Hepatocyte (in vitro differentiated cells): ENCODE measurements around the gene ANAPC16.

ENCODE experiments used
- EZH2 ChIP-seq: fragments of 200-600 bp; sonication (generic); IDR thresholded peaks from 2 replicates; pipeline ENCODE4 v1.6.1; 2016; ENCODE audit warnings: antibody characterized with exemption, mild to moderate bottlenecking, borderline replicate concordance
- TF ChIP-seq, protein P1 (sequence below): fragments of 200-600 bp; sonication (generic); IDR thresholded peaks from 2 replicates; pipeline ENCODE4 v1.5.1; 2016; ENCODE audit warnings: antibody characterized with exemption, mild to moderate bottlenecking; ENCODE audit not compliant: poor library complexity

DNA sequence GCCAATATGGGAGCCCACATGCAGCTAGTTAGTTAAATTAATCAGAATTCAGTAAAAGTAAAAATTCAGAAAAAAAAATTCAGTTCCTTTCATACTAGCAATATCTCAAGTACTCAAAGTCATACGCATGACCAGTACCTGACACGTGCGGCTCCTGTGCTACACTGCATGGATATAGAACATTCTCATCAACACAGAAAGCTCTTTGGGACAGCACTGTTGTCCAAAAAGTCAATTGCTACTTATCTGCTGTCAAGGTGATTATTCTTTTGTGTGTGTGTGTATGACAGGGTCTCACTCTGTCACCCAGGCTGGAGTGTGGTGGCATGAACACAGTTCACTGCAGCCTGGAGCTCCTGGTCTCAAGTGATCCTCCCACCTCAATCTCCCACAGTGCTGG, 14.9 kb upstream of the ANAPC16 start:
- TF ChIP-seq EZH2 = no peak
- TF ChIP-seq, protein P1, sequence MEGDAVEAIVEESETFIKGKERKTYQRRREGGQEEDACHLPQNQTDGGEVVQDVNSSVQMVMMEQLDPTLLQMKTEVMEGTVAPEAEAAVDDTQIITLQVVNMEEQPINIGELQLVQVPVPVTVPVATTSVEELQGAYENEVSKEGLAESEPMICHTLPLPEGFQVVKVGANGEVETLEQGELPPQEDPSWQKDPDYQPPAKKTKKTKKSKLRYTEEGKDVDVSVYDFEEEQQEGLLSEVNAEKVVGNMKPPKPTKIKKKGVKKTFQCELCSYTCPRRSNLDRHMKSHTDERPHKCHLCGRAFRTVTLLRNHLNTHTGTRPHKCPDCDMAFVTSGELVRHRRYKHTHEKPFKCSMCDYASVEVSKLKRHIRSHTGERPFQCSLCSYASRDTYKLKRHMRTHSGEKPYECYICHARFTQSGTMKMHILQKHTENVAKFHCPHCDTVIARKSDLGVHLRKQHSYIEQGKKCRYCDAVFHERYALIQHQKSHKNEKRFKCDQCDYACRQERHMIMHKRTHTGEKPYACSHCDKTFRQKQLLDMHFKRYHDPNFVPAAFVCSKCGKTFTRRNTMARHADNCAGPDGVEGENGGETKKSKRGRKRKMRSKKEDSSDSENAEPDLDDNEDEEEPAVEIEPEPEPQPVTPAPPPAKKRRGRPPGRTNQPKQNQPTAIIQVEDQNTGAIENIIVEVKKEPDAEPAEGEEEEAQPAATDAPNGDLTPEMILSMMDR = no peak
